ENCODE data around the gene THAP4.
"Not testable (repeated sequence)": the region's sequence is repeated elsewhere in the genome, so short reads cannot be mapped to it uniquely, and the experiment has no call there.

The THAP4 gene

DNA sequence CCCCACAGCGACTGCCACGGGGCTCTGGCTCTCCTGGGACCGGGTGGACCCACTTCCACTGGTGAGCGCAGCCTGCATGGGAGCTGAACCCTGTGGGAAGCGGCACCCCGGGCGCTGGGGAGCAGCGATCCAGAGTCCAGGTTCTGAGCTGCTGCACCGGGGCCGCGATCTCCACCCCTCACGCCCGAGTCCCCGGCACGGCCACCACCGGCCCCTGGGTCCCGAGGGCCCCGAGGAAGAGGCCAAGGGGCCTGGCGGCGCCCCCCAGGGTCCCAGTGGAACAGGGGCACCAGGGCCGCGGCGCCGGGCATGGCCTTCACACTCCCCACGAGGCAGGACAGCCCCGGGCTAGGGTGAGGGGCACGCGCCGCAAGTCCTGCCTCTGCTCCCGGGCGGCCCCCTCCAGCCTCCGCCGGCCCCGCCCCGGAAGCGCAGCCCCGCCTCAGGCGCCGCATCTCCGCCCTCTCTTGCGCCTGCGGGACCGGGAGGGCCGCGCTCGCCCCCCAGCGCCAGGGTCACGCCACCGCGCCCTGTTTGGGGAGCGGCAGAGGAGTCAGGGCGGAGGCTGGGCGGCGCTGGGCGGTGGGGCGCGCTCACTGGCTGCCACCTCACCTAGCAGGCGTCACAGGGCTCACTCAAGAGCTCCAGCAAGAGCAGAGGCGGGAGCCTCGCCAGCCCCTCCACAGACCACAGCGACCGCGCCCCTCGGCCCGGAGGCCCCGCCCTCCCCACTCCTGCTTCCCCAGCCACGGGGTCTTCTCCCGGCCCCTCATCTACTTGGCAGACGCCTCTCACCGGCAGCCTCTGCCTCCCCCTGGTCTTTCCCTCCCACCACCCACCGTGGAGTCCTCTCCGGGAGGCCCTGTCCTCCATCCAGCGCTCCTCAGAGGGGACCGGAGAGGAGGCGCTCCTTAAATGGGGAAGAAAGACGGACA, 26.8 kb downstream of the THAP4 start:
- no peak for DNase-seq

DNA sequence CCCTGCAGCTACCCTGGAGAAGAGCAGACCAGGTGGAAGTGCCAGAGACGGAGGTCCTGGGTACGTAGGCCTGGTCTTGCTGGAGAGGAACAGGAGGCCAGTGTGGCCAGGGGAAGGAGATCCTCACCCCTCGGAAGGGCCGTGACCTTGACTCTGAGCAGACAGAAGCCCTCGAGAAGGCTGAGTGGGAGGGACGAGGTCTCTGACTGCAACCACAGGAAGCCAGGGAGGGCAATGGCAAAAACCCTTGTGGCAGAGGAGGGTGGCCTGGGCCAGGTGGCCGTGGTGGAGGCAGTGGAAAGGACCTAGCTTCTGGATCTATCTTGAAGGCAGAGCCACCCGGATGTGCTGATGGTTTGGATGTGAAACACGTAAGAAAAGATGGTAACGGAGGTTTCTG, 28.1 kb downstream of the THAP4 start:
- DNase-seq: no peak

DNA sequence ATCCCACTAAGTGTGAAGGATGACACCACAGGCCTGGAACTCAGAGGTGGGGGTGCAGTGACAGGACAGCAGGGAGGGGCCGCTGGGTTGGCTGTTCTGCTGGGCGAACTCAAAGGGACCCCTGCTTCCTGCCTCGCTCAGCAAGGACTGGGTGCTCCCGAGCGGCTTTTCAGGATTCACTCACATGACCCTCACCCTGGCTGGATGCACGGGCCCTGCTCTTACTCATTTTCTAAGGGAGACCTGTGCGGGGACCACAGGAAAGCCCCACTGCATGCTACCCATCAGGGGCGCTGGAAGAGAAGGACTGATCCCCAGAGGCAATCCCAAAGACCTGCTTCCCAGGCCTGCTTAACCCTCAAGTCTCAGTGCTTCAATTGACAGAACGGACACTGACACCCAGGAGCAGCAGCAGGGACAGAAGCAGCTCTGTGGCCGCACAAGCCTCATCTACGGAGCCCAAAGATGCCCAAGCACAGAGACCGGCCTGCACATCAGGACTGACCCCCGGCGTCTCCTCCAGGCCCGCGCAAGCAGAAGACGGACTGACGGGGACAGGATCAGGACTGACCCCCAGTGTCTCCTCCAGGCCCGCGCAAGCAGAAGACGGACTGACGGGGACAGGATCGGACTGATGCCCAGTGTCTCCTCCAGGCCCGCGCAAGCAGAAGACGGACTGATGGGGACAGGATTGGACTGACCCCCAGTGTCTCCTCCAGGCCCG, 29.6 kb downstream of the THAP4 start:
- DNase-seq: no peak

GRCh38 chr2:241606186-241606585, 30.8 kb downstream of the THAP4 start:
- no peak for DNase-seq

- no peak for DNase-seq
These were observed 33.3 kb downstream of the THAP4 start for GRCh38 chr2:241603686-241604085.

GRCh38 chr2:241602720-241603119, 34.2 kb downstream of the THAP4 start:
- no peak for DNase-seq

DNA sequence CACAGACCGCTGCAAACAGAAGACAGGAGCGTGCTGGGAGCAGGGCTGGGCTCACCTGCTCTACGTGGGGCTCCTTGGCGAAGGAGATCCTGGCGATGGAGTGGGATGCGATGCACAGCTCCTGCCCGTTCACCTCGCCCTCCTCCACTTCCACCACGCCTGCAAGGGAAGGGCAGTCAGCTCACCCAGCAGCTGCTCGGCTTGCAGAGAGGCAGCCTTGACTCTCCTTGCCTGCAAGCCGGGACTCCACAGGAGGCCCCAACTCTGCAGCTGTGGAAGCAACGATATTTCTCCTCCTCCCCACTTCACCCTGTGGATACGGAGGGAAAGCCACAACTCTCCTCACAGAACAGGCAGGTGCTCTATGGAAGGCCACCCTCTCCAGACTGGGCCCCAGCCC, 35.1 kb downstream of the THAP4 start:
- DNase-seq: peak; percentile 3

DNA sequence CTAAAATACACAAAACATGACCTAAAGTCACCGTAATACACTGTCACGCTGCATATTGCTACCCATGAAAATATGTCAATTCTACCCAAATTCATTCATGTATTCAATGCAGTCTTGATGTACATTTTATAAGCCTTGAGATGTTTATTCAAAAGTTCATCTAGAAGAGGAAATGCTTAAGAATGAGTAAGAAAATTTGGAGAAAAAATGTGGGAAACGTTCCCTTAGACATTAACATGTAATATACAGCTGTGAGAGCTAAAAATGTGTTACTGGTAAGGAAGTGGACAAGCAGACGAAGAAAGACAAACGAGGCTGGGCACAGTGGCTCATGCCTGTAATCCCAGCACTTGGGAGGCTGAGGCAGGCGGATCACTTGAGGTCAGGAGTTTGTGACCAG, 37.3 kb downstream of the THAP4 start:
- DNase-seq: no peak

DNA sequence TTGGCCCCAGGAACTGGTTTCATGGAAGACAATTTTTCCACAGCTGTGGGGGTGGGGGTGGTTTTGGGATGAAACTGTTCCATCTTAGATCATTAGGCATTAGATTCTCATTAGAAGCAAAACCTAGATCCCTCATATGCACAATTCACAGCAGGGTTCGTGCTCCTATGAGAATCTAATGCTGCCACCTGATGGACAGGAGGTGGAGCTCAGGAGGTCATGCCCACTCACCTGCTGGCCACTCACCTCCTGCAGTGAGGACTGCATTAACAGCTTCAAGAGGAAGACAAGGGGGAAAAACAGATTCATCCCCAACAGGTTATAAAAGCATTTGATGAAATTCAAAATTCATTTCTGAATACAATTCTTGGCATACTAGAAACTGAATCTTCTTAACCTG, 38.5 kb downstream of the THAP4 start:
- peak; percentile 27 for DNase-seq

- no peak for DNase-seq
These were observed 38.9 kb downstream of the THAP4 start for GRCh38 chr2:241598061-241598460.

GRCh38 chr2:241597561-241597960, 39.4 kb downstream of the THAP4 start:
- no peak for DNase-seq

DNA sequence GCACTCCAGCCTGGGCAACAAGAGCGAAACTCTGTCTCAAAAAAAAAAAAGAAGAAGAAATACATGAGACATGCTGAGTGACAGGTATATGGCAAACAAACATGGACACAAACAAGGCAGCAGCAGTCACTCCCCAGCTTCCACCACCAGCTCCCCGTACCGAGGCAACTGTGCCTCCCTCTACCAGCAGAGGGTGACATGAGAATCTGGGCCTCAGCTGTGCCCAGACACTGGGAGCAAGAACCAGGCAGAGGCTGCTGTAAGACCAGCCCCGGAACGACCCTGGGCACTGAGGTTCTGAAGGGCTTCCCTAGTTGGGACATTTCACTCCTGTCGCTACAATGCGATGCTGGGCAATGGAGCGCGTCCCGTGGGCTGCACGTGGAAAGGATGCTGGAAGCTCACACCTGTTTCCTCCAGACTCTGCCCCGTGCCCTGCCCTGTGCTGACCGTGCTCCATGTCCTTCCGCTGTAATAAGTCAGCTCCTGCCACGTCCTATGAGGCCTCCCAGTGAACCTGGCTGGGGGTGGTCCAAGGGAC, 41.3 kb downstream of the THAP4 start:
- no peak for DNase-seq

DNA sequence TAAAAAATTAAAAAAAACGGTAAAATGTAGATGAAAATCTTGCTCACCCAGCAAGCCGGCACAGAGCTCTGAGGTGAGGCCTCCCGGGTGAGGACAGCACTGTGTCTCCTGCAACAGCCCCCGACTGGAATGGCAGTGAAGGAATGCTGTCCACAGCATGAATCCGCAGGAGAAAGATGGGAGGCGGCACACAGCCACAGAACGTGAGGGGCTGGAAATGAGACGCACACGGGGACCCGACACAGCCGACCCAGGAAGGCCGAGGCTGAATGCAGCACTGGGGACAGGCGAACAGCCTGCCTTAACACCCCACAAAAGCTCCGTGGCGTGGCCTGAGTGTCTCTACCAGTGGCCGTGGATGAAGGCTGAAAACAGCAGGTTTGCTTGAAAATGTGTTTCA, 43.7 kb downstream of the THAP4 start:
- no peak for DNase-seq

DNA sequence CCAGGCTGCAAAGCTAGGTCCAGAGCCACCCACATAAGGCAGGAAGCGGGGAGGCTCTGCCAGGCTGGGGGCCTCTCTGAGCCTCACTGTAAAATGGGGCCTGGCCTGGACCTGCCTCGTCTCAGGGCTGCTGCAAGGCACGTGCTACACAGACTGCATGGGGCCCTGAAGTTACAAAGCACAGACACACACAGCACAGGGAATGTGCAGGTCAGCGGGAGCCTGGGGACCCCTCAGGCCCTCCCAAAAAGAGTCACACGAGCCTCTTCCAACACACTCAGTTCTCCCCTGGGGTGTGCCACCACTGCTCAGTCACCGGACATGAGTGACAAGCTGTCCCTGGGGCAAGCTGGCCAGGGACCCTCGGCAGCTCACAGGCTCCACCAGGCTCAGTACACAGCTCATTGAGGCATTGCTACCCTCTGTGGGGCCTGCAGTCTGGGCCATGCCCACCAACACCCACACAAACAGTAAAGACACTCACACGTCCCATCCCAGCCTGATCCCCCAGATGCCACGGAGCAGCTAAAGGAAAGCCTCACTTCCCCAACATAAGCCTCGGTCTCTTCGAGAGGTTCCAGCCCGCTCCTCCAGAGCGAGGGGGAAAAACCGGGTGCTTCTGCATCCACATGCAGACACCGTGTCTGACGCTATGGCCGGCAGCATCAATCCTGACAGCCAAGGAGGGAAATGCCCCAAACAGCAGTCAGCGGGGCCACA, 44.7 kb downstream of the THAP4 start:
- DNase-seq: no peak

DNA sequence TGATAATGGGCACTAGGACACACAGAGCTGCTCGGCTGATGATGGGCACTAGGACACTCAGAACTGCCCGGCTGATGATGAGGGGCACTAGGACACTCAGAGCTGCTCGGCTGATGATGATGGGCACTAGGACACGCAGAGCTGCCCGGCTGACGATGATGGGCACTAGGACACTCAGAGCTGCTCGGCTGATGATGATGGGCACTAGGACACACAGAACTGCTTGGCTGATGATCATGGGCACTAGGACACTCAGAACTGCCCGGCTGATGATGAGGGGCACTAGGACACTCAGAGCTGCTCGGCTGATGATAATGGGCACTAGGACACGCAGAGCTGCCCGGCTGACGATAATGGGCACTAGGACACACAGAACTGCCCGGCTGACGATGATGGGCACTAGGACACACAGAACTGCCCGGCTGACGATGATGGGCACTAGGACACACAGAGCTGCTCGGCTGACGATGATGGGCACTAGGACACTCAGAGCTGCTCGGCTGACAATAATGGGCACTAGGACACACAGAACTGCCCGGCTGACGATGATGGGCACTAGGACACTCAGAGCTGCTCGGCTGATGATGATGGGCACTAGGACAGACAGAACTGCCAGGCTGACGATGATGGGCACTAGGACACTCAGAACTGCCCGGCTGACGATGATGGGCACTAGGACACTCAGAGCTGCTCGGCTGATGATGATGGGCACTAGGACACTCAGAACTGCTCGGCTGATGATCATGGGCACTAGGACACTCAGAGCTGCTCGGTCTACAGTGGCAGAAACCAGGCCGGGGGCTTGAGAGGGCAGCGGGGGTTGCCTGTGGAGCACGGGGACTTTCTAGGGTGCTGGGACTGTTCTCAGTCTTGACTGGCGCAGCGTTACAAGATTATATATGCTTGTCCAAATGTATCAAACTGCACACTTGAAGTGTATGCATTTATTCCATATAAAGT, 46.2 kb downstream of the THAP4 start:
- not testable (repeated sequence) for DNase-seq

GRCh38 chr2:241589863-241590262, 47.1 kb downstream of the THAP4 start:
- DNase-seq: not testable (repeated sequence)

GRCh38 chr2:241586564-241587264, 50.2 kb downstream of the THAP4 start:
- DNase-seq: no peak

DNA sequence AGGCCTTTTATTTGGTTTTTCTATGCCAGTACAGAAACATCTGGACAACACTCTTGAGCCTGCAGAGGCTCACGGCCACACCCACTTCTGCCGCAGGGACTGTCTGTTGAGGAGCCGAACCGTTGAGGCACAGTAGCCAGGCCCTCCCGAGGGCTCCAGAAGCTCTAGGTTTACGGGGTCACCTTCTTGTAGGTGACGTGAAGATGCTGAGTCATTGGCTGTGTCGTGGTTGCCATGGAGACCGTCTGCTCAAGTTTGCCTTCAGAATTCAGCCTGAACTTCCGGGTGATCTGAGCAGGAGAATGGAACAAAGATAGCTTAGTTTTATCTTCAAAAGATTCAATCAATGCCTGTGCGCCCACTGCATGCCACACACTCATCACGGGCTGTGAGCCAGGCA, 52.5 kb downstream of the THAP4 start:
- DNase-seq: no peak

- DNase-seq: no peak
These were observed 54.2 kb downstream of the THAP4 start for GRCh38 chr2:241582806-241583205.

DNA sequence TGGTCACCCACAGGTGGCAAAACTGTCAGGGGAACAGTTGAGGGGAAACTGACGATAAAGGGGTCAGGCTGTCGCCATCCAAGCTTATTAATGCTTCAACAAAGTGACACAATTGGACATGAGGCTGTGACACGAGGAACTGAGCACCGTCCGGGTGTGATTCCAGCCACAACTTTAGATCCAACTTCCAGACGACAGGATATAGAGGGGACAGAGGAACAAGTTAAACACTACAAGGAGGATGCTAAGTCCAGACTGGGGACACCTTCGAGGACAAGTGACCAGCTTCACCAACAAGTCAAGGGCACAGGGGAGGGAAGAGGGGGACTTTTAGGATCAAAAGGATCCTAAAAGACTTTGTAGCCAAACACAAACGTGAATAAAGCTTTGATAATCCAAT, 54.6 kb downstream of the THAP4 start:
- no peak for DNase-seq

- no peak for DNase-seq
These were observed 57.7 kb downstream of the THAP4 start for GRCh38 chr2:241579281-241579680.

Measured in NCI-H1092 treated with DMSO at 0.1 percent for 48 hours (cell line).